Lower lobe of right lung (tissue), 2 donors: ENCODE data around the gene LRRC32. TPM values are rescaled to one million over a fixed set of nuclear protein-coding genes. Genes with fewer than 3 reads are reported as not detected.

ENCODE experiments used
- ATAC-seq, 2 donors: fragments of 200-7000 bp; cut with Tn5 transposase; one replicate each; pipeline ENCODE4 v1.9.1; 2020 to 2022; ENCODE audit warnings: mild to moderate bottlenecking in 2 of 2, moderate library complexity in 2 of 2
- DNase-seq: peaks from one replicate; pipeline ENCODE4 v3.0.0-alpha.2; 2020
- H3K27ac ChIP-seq: fragments of 200-600 bp; one replicate; pipeline ENCODE4 v1.8.0; 2022
- H3K27me3 ChIP-seq: fragments of 200-600 bp; one replicate; pipeline ENCODE4 v1.8.0; 2022; ENCODE audit warnings: low read depth
- H3K36me3 ChIP-seq: fragments of 200-600 bp; one replicate; pipeline ENCODE4 v1.8.0; 2022; ENCODE audit warnings: mild to moderate bottlenecking
- H3K4me1 ChIP-seq: fragments of 200-600 bp; one replicate; pipeline ENCODE4 v1.8.0; 2022
- H3K4me3 ChIP-seq: fragments of 200-600 bp; one replicate; pipeline ENCODE4 v1.8.0; 2022; ENCODE audit warnings: mild to moderate bottlenecking
- H3K9me3 ChIP-seq: fragments of 200-600 bp; one replicate; pipeline ENCODE4 v1.8.0; 2022
- CTCF ChIP-seq: fragments of 200-600 bp; IDR thresholded peaks from one replicate; pipeline ENCODE4 v1.8.0; 2022; ENCODE audit warnings: antibody characterized with exemption, mild to moderate bottlenecking
- intact Hi-C: fragments of 100-400 bp; cut with DNase I; formaldehyde crosslinking; loops from one replicate; pipeline ENCODE4 v1.11.0; 2022
- total RNA-seq: library from RNA; stranded (reverse); fragmentation: NEBNext Ultra II Directional; extraction: Animal tissue kit (Norgen Biotek cat#: 25700); gene quantifications from one replicate; pipeline ENCODE4 v1.2.1, GENCODE V29; 2021
- donor health status: DM: no; HTN: yes; CAD: no; lungs with severe emphysema.

The LRRC32 gene
- total RNA-seq, 1 donor from 2014 or later = 121 TPM

GRCh38 chr11:76689313-76690260 is 19.0 kb upstream of the LRRC32 start:
- no peak overlapping the region for H3K4me3 ChIP-seq
- no peaks in the 10 kb centered on the region for H3K27me3 ChIP-seq
- ATAC-seq = peak in 1 of 2 donors; percentile 42
- H3K4me1 ChIP-seq = peaks cover 5% of the 10 kb centered on the region
- peak; percentile 61 for DNase-seq
- intact Hi-C loops = no loop called here
- H3K36me3 ChIP-seq = no peaks in the 10 kb centered on the region
- H3K27ac ChIP-seq = no peak overlapping the region
- no peaks in the 10 kb centered on the region for H3K9me3 ChIP-seq
- no peak for TF ChIP-seq CTCF

GRCh38 chr11:76688146-76688545 is 17.6 kb upstream of the LRRC32 start:
- intact Hi-C loops = no loop called here
- no peaks in the 10 kb centered on the region for H3K9me3 ChIP-seq
- DNase-seq = no peak
- H3K4me3 ChIP-seq = no peak overlapping the region
- no peak overlapping the region for H3K27ac ChIP-seq
- no peaks in the 10 kb centered on the region for H3K36me3 ChIP-seq
- peaks cover 5% of the 10 kb centered on the region for H3K4me1 ChIP-seq
- no peaks in the 10 kb centered on the region for H3K27me3 ChIP-seq
- ATAC-seq = no peak
- no peak for TF ChIP-seq CTCF

- DNase-seq (no peak), ATAC-seq (no peak)
- intact Hi-C loops = no loop called here
- no peak overlapping the region for H3K27ac ChIP-seq
- no peaks in the 10 kb centered on the region for H3K36me3 ChIP-seq
- no peak for TF ChIP-seq CTCF
- no peaks in the 10 kb centered on the region for H3K9me3 ChIP-seq
- H3K4me1 ChIP-seq = peaks cover 5% of the 10 kb centered on the region
- H3K27me3 ChIP-seq = peaks cover 8% of the 10 kb centered on the region
- no peak overlapping the region for H3K4me3 ChIP-seq
Observed at GRCh38 chr11:76686261-76687079, 15.9 kb upstream of the LRRC32 start.

- Histone ChIP-seq H3K27ac (no peak overlapping the region), H3K4me1 (peaks cover 5% of the 10 kb centered on the region), H3K9me3 (no peaks in the 10 kb centered on the region), H3K27me3 (peaks cover 8% of the 10 kb centered on the region), H3K36me3 (no peaks in the 10 kb centered on the region), H3K4me3 (no peak overlapping the region)
- ATAC-seq = no peak
- TF ChIP-seq CTCF = no peak
- intact Hi-C loops = no loop called here
- no peak for DNase-seq
Observed at GRCh38 chr11:76685831-76686230, 15.3 kb upstream of the LRRC32 start.

- TF ChIP-seq CTCF = no peak
- Histone ChIP-seq H3K27ac (no peak overlapping the region), H3K4me1 (peaks cover 11% of the 10 kb centered on the region), H3K4me3 (no peak overlapping the region), H3K36me3 (no peaks in the 10 kb centered on the region), H3K9me3 (no peaks in the 10 kb centered on the region), H3K27me3 (peaks cover 8% of the 10 kb centered on the region)
- intact Hi-C loops = no loop called here
- ATAC-seq (no peak), DNase-seq (no peak)
Observed at GRCh38 chr11:76685237-76685636, 14.7 kb upstream of the LRRC32 start.
